DMS153 (cell line): ENCODE data around the gene OR11H1.
"Not testable (repeated sequence)": the region's sequence is repeated elsewhere in the genome, so short reads cannot be mapped to it uniquely, and the experiment has no call there.

ENCODE experiments used
- DNase-seq: peaks from one replicate; lab custom pipeline; 2025; lab: John Stamatoyannopoulos, UW

OR11H1 gene

GRCh38 chr22:15527892-15528291 is at the start of gene OR11H1:
Gene OR11H1 (plus strand): TSS chr22:15528192. CDS start chr22:15528192, 0 bp downstream.
- not testable (repeated sequence) for DNase-seq

GRCh38 chr22:15509967-15510366 is 18.0 kb upstream of the OR11H1 start:
- DNase-seq, result not testable (repeated sequence)

DNA sequence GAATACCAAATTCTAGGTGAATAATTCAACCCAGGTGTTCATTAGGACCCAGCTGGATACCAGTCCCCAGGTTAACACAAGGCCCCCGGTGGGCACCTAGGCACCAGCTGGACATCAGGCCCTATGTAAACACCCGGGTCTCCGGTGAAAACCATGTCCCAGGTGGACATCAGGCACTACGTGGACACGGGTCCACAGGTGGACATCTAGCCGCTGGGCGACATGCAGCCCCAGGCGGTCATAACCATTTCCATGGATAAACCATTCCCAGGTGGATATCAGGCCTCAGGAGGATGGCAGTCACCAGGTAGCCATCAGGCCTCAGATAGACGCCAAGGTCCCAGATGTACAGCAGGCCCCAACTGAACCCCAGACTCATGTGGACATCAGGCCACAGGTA is 12.1 kb upstream of the OR11H1 start:
- not testable (repeated sequence) for DNase-seq

GRCh38 chr22:15553767-15554166 is 25.8 kb downstream of the OR11H1 start:
- DNase-seq, result not testable (repeated sequence)

DNA sequence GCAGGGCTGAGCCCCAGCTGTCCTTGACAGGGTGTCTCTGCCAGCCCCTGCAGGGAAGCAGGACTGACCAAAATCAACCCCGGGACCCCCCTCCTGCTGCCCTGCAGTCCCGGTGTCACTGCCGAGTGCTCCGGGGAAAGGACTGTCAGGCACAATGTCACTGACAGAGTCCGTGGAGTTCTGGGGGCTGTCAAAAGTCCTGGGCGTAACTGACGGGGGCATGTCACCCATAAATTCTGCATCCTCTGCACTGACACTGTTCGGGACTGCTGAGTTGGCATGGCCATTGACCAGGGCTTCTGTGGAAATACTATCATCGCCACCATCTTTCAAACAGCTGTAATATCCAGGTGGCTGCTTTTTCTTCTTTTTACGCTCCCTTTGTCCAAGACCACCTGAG is 35.5 kb downstream of the OR11H1 start:
- DNase-seq, result not testable (repeated sequence)

- not testable (repeated sequence) for DNase-seq
Measured at GRCh38 chr22:15565063-15565462, 37.1 kb downstream of the OR11H1 start.
